ENCODE data around the gene RANBP17. TPM values are rescaled to one million over a fixed set of nuclear protein-coding genes. Genes with fewer than 3 reads are reported as not detected.

The RANBP17 gene
- total RNA-seq, 1 donor from 2014 or later: 49.7 TPM

DNA sequence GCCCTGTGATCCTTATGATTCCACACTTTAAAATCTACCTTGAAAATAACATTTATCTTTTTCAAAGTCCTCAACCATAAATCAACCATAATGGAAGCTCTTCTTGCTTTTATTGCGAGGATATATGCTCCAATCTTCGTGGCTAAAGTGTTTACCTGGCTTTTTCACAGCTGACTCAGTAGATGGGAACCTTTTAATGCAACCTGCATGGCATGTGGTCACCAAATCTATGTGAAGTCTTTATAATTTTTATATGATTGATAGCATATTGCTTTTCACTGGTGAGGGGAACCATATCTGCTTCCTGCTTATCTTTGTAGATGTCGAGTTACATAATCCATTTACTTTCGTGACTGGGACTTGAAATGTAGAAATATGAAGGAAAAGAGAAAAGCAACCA lies 400.1 kb downstream of the RANBP17 start:
- Mint-ChIP-seq H3K27ac (no peak overlapping the region), H3K4me3 (no peak overlapping the region)

DNA sequence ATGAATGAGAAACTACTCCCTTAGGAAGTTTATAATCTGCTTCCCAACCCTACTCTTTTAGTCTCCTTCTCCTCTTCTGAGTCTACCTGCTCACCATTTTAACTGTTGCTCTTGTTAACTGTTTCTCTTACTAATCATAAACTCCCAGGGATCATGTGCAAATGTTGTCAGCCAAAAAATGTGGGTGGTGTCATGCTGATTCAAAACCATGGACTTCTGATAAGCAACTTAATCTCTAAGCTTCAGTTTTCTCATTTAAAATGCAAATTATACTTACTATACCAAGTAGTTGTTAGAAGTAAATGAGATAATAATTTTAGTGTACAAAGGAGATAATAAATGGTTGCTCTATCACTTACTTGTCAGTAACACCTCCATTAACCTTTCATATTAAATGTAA lies 401.4 kb downstream of the RANBP17 start:
- TF ChIP-seq EZH2 (IDR thresholded peaks at IDR 0.05) (no peak), EZH2phosphoT487 (IDR thresholded peaks at IDR 0.05) (no peak)
- TF ChIP-seq, protein P1, sequence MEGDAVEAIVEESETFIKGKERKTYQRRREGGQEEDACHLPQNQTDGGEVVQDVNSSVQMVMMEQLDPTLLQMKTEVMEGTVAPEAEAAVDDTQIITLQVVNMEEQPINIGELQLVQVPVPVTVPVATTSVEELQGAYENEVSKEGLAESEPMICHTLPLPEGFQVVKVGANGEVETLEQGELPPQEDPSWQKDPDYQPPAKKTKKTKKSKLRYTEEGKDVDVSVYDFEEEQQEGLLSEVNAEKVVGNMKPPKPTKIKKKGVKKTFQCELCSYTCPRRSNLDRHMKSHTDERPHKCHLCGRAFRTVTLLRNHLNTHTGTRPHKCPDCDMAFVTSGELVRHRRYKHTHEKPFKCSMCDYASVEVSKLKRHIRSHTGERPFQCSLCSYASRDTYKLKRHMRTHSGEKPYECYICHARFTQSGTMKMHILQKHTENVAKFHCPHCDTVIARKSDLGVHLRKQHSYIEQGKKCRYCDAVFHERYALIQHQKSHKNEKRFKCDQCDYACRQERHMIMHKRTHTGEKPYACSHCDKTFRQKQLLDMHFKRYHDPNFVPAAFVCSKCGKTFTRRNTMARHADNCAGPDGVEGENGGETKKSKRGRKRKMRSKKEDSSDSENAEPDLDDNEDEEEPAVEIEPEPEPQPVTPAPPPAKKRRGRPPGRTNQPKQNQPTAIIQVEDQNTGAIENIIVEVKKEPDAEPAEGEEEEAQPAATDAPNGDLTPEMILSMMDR (IDR thresholded peaks at IDR 0.05): no peak
- no peaks in the 10 kb centered on the region for H3K4me1 Mint-ChIP-seq
- Histone ChIP-seq H3K9me3 (ENCODE audit: low read depth) (no peaks in the 10 kb centered on the region), H3K9ac (no peak overlapping the region), H3F3A (ENCODE audit: low read depth) (no peaks in the 10 kb centered on the region), H3K27ac (no peak overlapping the region), H3K27me3 (no peaks in the 10 kb centered on the region), H3K4me3 (no peak overlapping the region), H3K36me3 (no peaks in the 10 kb centered on the region), H3K4me2 (no peak overlapping the region), H2AFZ (replicated peaks) (no peak overlapping the region), H3K79me2 (ENCODE audit: low read depth) (no peaks in the 10 kb centered on the region), H4K20me1 (ENCODE audit: low read depth) (no peaks in the 10 kb centered on the region), H3K4me1 (no peaks in the 10 kb centered on the region)
- H3K36me3 Mint-ChIP-seq: no peaks in the 10 kb centered on the region
- no peaks in the 10 kb centered on the region for H3K9me3 Mint-ChIP-seq
- H3K4me3 Mint-ChIP-seq: no peak overlapping the region
- peaks cover 3% of the 10 kb centered on the region for H3K27me3 Mint-ChIP-seq (ENCODE audit: insufficient read depth, low read depth)
- no peak overlapping the region for H3K27ac Mint-ChIP-seq
- DNase-seq (ENCODE audit: low spot score): no peak

More for the DNA sequence above, 400.1 kb downstream of the RANBP17 start:
- Histone ChIP-seq H3K4me3 (no peak overlapping the region), H3F3A (ENCODE audit: low read depth) (no peaks in the 10 kb centered on the region), H3K27ac (no peak overlapping the region), H3K9ac (no peak overlapping the region), H3K4me2 (no peak overlapping the region), H3K9me3 (ENCODE audit: low read depth) (no peaks in the 10 kb centered on the region), H4K20me1 (ENCODE audit: low read depth) (no peaks in the 10 kb centered on the region), H3K27me3 (no peaks in the 10 kb centered on the region), H3K79me2 (ENCODE audit: low read depth) (no peaks in the 10 kb centered on the region), H2AFZ (replicated peaks) (no peak overlapping the region), H3K36me3 (no peaks in the 10 kb centered on the region), H3K4me1 (no peaks in the 10 kb centered on the region)
- H3K27me3 Mint-ChIP-seq (ENCODE audit: insufficient read depth, low read depth): peaks cover 3% of the 10 kb centered on the region
- H3K9me3 Mint-ChIP-seq: no peaks in the 10 kb centered on the region
- H3K36me3 Mint-ChIP-seq: no peaks in the 10 kb centered on the region
- DNase-seq (ENCODE audit: low spot score): no peak
- no peaks in the 10 kb centered on the region for H3K4me1 Mint-ChIP-seq
- no peak for TF ChIP-seq EZH2phosphoT487 (IDR thresholded peaks at IDR 0.05)
- TF ChIP-seq EZH2 (IDR thresholded peaks at IDR 0.05): no peak
- TF ChIP-seq, protein P1 (IDR thresholded peaks at IDR 0.05): no peak

DNA sequence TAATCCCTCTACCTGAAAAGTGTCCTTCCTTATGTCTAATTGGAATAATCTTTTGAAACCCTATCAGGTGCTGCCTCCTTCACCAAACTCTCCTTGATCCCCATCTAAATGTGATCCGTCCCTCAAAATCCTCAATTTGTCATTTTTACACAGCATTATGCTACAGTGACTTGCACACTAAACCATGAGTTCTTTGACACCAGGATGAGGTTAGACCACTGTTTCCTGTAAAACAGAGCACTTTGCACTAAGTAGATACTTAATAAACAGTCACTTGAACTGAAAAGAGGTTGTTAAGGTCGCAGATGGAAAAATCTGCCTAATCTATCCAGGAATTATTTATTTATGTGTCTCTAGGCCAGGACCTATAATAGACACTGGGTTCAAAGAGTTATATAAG lies 403.0 kb downstream of the RANBP17 start:
- no peak overlapping the region for H3K4me3 Mint-ChIP-seq
- H3K27me3 Mint-ChIP-seq (ENCODE audit: insufficient read depth, low read depth): peaks cover 3% of the 10 kb centered on the region

More for the DNA sequence above, 403.0 kb downstream of the RANBP17 start:
- Mint-ChIP-seq H3K36me3 (no peaks in the 10 kb centered on the region), H3K27ac (no peak overlapping the region), H3K9me3 (no peaks in the 10 kb centered on the region), H3K4me1 (peaks cover 5% of the 10 kb centered on the region)
- Histone ChIP-seq H3F3A (ENCODE audit: low read depth) (no peaks in the 10 kb centered on the region), H3K4me2 (no peak overlapping the region), H2AFZ (replicated peaks) (no peak overlapping the region), H3K4me3 (no peak overlapping the region), H3K79me2 (ENCODE audit: low read depth) (no peaks in the 10 kb centered on the region), H3K27ac (no peak overlapping the region), H3K36me3 (no peaks in the 10 kb centered on the region), H4K20me1 (ENCODE audit: low read depth) (no peaks in the 10 kb centered on the region), H3K9ac (no peak overlapping the region), H3K9me3 (ENCODE audit: low read depth) (no peaks in the 10 kb centered on the region), H3K4me1 (no peaks in the 10 kb centered on the region), H3K27me3 (no peaks in the 10 kb centered on the region)
- TF ChIP-seq EZH2phosphoT487 (IDR thresholded peaks at IDR 0.05) (no peak), EZH2 (IDR thresholded peaks at IDR 0.05) (no peak)
- TF ChIP-seq, protein P1 (IDR thresholded peaks at IDR 0.05): no peak
- DNase-seq (ENCODE audit: low spot score): no peak
